WTC11 (cell line): ENCODE measurements around the gene WDR36. TPM values are rescaled to one million over a fixed set of nuclear protein-coding genes. Genes with fewer than 3 reads are reported as not detected.

ENCODE experiments used
- ATAC-seq: fragments of 200-7000 bp; cut with Tn5 transposase; 2 replicates; pipeline ENCODE4 v1.10.0; 2021; ENCODE audit warnings: mild to moderate bottlenecking, moderate library complexity
- CTCF ChIA-PET: fragments of 300-600 bp; sonication (Branson Sonifier 250); formaldehyde crosslinking; loops from one replicate; lab custom pipeline; 2021; ENCODE audit warnings: antibody characterized with exemption; lab: Charles Lee
- POLR2A ChIA-PET: fragments of 350-600 bp; sonication (Branson Sonifier 250); formaldehyde crosslinking; loops from one replicate; lab custom pipeline; 2021; ENCODE audit warnings: antibody characterized with exemption; lab: Charles Lee
- DNase-seq: peaks from one replicate; pipeline ENCODE4 v3.0.0; 2021; ENCODE audit warnings: low spot score
- H3K27ac Mint-ChIP-seq: 2 replicates; pipeline ENCODE4 v1.8.0; 2021; ENCODE audit warnings: mixed read lengths
- H3K27me3 Mint-ChIP-seq: 2 replicates; pipeline ENCODE4 v1.8.0; 2021; ENCODE audit warnings: low read depth, mild to moderate bottlenecking, moderate library complexity, mixed read lengths
- H3K36me3 Mint-ChIP-seq: 2 replicates; pipeline ENCODE4 v1.8.0; 2021; ENCODE audit warnings: mixed read lengths
- H3K4me1 Mint-ChIP-seq: 2 replicates; pipeline ENCODE4 v1.8.0; 2022; ENCODE audit warnings: mixed read lengths
- H3K4me3 Mint-ChIP-seq: 2 replicates; pipeline ENCODE4 v1.8.0; 2021; ENCODE audit warnings: mild to moderate bottlenecking, moderate library complexity, mixed read lengths
- H3K9me3 Mint-ChIP-seq: 2 replicates; pipeline ENCODE4 v1.8.0; 2021; ENCODE audit warnings: mixed read lengths
- ATF2 ChIP-seq: sonication (generic); formaldehyde crosslinking; IDR thresholded peaks from 2 replicates; pipeline ENCODE4 v1.8.1; 2022; ENCODE audit warnings: low read depth, missing genetic modification reagents, borderline replicate concordance
- E2F1 ChIP-seq: sonication (generic); formaldehyde crosslinking; IDR thresholded peaks from 2 replicates; pipeline ENCODE4 v1.8.0; 2022; ENCODE audit warnings: mild to moderate bottlenecking, missing genetic modification reagents
- ESRRA ChIP-seq: sonication (generic); formaldehyde crosslinking; IDR thresholded peaks from 2 replicates; pipeline ENCODE4 v1.8.1; 2022; ENCODE audit warnings: mild to moderate bottlenecking, missing genetic modification reagents, borderline replicate concordance
- FOXJ3 ChIP-seq: sonication (generic); formaldehyde crosslinking; IDR thresholded peaks from 2 replicates; pipeline ENCODE4 v1.9.0; 2021; ENCODE audit warnings: missing genetic modification reagents, mild to moderate bottlenecking, borderline replicate concordance
- FOXP4 ChIP-seq: sonication (generic); formaldehyde crosslinking; IDR thresholded peaks from 2 replicates; pipeline ENCODE4 v1.8.0; 2022; ENCODE audit warnings: mild to moderate bottlenecking, missing genetic modification reagents
- GABPB1 ChIP-seq: sonication (generic); formaldehyde crosslinking; IDR thresholded peaks from 2 replicates; pipeline ENCODE4 v1.8.1; 2023; ENCODE audit warnings: mild to moderate bottlenecking, missing genetic modification reagents
- JAZF1 ChIP-seq: fragments of 250-450 bp; sonication (Bioruptor Pico); IDR thresholded peaks from 2 replicates; pipeline ENCODE4 v1.9.0; 2021; ENCODE audit warnings: moderate library complexity, mild to moderate bottlenecking, inconsistent platforms
- MYBL2 ChIP-seq: sonication (generic); formaldehyde crosslinking; IDR thresholded peaks from 2 replicates; pipeline ENCODE4 v1.8.1; 2023; ENCODE audit warnings: mild to moderate bottlenecking, moderate library complexity, missing genetic modification reagents
- NFYB ChIP-seq: sonication (generic); formaldehyde crosslinking; conservative IDR thresholded peaks from 2 replicates; pipeline ENCODE4 v1.8.0; 2022; ENCODE audit warnings: low read depth, missing genetic modification reagents
- NR1H2 ChIP-seq: sonication (generic); formaldehyde crosslinking; IDR thresholded peaks from 2 replicates; pipeline ENCODE4 v1.9.0; 2021; ENCODE audit warnings: mild to moderate bottlenecking, moderate library complexity, missing genetic modification reagents
- NR2C2 ChIP-seq: sonication (generic); formaldehyde crosslinking; IDR thresholded peaks from 2 replicates; pipeline ENCODE4 v1.8.0; 2022; ENCODE audit warnings: mild to moderate bottlenecking, missing genetic modification reagents
- RELA ChIP-seq: sonication (generic); formaldehyde crosslinking; IDR thresholded peaks from 2 replicates; pipeline ENCODE4 v1.8.1; 2022; ENCODE audit warnings: missing genetic modification reagents, mild to moderate bottlenecking, borderline replicate concordance
- SMAD3 ChIP-seq: sonication (generic); formaldehyde crosslinking; IDR thresholded peaks from 2 replicates; pipeline ENCODE4 v1.8.0; 2022; ENCODE audit warnings: missing genetic modification reagents, mild to moderate bottlenecking, borderline replicate concordance
- TEAD1 ChIP-seq: sonication (generic); formaldehyde crosslinking; IDR thresholded peaks from 2 replicates; pipeline ENCODE4 v1.8.0; 2022; ENCODE audit warnings: mild to moderate bottlenecking, missing genetic modification reagents
- ZNF416 ChIP-seq: fragments of 250-450 bp; sonication (Bioruptor Pico); IDR thresholded peaks from 2 replicates; pipeline ENCODE4 v1.9.0; 2021; ENCODE audit warnings: mild to moderate bottlenecking, inconsistent platforms
- ZNF423 ChIP-seq: fragments of 250-450 bp; sonication (Bioruptor Pico); IDR thresholded peaks from 2 replicates; pipeline ENCODE4 v2.1.2; 2022; ENCODE audit warnings: mild to moderate bottlenecking, moderate library complexity
- total RNA-seq: library from RNA; stranded (reverse); gene quantifications from 3 replicates; pipeline ENCODE4 v1.2.3, GENCODE V29; 2021
- TF ChIP-seq, protein P1 (sequence below): sonication (generic); formaldehyde crosslinking; IDR thresholded peaks from 2 replicates; pipeline ENCODE4 v1.8.1; 2022; ENCODE audit warnings: missing genetic modification reagents, borderline replicate concordance
- TF ChIP-seq, protein P2 (sequence below): sonication (generic); formaldehyde crosslinking; IDR thresholded peaks from 2 replicates; pipeline ENCODE4 v1.8.0; 2023; ENCODE audit warnings: missing genetic modification reagents
- TF ChIP-seq, protein P3 (sequence below): sonication (generic); formaldehyde crosslinking; IDR thresholded peaks from 2 replicates; pipeline ENCODE4 v1.8.0; 2023; ENCODE audit warnings: missing genetic modification reagents, mild to moderate bottlenecking, borderline replicate concordance

WDR36 gene
- total RNA-seq, 1 experiment from 2014 or later, result 34.1 TPM

GRCh38 chr5:111106320-111106948 is 14.3 kb downstream of the WDR36 start:
- Mint-ChIP-seq H3K4me1 (no peaks in the 10 kb centered on the region), H3K4me3 (no peak overlapping the region), H3K36me3 (peaks cover 66% of the 10 kb centered on the region), H3K9me3 (no peaks in the 10 kb centered on the region), H3K27ac (no peak overlapping the region), H3K27me3 (no peaks in the 10 kb centered on the region)
- DNase-seq (no peak), ATAC-seq (no peak)
- POLR2A ChIA-PET, result no interaction called here
- TF ChIP-seq FOXJ3 (CRISPR knock-in tag), result no peak
- TF ChIP-seq ZNF423, result no peak
- no peak for TF ChIP-seq ESRRA
- TF ChIP-seq, protein P1, sequence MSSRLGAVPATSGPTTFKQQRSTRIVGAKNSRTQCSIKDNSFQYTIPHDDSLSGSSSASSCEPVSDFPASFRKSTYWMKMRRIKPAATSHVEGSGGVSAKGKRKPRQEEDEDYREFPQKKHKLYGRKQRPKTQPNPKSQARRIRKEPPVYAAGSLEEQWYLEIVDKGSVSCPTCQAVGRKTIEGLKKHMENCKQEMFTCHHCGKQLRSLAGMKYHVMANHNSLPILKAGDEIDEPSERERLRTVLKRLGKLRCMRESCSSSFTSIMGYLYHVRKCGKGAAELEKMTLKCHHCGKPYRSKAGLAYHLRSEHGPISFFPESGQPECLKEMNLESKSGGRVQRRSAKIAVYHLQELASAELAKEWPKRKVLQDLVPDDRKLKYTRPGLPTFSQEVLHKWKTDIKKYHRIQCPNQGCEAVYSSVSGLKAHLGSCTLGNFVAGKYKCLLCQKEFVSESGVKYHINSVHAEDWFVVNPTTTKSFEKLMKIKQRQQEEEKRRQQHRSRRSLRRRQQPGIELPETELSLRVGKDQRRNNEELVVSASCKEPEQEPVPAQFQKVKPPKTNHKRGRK (CRISPR knock-in tag), result no peak
- TF ChIP-seq NR1H2 (CRISPR knock-in tag), result no peak
- no peak for TF ChIP-seq NFYB (CRISPR knock-in tag)
- TF ChIP-seq, protein P2, sequence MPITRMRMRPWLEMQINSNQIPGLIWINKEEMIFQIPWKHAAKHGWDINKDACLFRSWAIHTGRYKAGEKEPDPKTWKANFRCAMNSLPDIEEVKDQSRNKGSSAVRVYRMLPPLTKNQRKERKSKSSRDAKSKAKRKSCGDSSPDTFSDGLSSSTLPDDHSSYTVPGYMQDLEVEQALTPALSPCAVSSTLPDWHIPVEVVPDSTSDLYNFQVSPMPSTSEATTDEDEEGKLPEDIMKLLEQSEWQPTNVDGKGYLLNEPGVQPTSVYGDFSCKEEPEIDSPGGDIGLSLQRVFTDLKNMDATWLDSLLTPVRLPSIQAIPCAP (CRISPR knock-in tag), result no peak
- TF ChIP-seq ATF2 (CRISPR knock-in tag), result no peak
- TF ChIP-seq ZNF416 (CRISPR knock-in tag), result no peak
- TF ChIP-seq MYBL2 (CRISPR knock-in tag), result no peak
- TF ChIP-seq RELA, result no peak
- TF ChIP-seq NR2C2 (CRISPR knock-in tag), result no peak
- no peak for TF ChIP-seq FOXP4 (CRISPR knock-in tag)
- TF ChIP-seq, protein P3, sequence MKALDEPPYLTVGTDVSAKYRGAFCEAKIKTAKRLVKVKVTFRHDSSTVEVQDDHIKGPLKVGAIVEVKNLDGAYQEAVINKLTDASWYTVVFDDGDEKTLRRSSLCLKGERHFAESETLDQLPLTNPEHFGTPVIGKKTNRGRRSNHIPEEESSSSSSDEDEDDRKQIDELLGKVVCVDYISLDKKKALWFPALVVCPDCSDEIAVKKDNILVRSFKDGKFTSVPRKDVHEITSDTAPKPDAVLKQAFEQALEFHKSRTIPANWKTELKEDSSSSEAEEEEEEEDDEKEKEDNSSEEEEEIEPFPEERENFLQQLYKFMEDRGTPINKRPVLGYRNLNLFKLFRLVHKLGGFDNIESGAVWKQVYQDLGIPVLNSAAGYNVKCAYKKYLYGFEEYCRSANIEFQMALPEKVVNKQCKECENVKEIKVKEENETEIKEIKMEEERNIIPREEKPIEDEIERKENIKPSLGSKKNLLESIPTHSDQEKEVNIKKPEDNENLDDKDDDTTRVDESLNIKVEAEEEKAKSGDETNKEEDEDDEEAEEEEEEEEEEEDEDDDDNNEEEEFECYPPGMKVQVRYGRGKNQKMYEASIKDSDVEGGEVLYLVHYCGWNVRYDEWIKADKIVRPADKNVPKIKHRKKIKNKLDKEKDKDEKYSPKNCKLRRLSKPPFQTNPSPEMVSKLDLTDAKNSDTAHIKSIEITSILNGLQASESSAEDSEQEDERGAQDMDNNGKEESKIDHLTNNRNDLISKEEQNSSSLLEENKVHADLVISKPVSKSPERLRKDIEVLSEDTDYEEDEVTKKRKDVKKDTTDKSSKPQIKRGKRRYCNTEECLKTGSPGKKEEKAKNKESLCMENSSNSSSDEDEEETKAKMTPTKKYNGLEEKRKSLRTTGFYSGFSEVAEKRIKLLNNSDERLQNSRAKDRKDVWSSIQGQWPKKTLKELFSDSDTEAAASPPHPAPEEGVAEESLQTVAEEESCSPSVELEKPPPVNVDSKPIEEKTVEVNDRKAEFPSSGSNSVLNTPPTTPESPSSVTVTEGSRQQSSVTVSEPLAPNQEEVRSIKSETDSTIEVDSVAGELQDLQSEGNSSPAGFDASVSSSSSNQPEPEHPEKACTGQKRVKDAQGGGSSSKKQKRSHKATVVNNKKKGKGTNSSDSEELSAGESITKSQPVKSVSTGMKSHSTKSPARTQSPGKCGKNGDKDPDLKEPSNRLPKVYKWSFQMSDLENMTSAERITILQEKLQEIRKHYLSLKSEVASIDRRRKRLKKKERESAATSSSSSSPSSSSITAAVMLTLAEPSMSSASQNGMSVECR (CRISPR knock-in tag), result no peak
- no peak for TF ChIP-seq JAZF1 (CRISPR knock-in tag)
- no peak for TF ChIP-seq E2F1 (CRISPR knock-in tag)
- no peak for TF ChIP-seq TEAD1
- TF ChIP-seq GABPB1 (CRISPR knock-in tag), result no peak
- no peak for TF ChIP-seq SMAD3
- CTCF ChIA-PET, result no interaction called here
